Lower lobe of right lung (tissue), 2 donors: ENCODE measurements around the gene IKBKE. TPM values are rescaled to one million over a fixed set of nuclear protein-coding genes. Genes with fewer than 3 reads are reported as not detected.

Experiments
- ATAC-seq, 2 donors: fragments of 200-7000 bp; cut with Tn5 transposase; one replicate each; pipeline ENCODE4 v1.9.1; 2020 to 2022; ENCODE audit warnings: mild to moderate bottlenecking in 2 of 2, moderate library complexity in 2 of 2
- DNase-seq: peaks from one replicate; pipeline ENCODE4 v3.0.0-alpha.2; 2020
- H3K27ac ChIP-seq: fragments of 200-600 bp; one replicate; pipeline ENCODE4 v1.8.0; 2022
- H3K27me3 ChIP-seq: fragments of 200-600 bp; one replicate; pipeline ENCODE4 v1.8.0; 2022; ENCODE audit warnings: low read depth
- H3K36me3 ChIP-seq: fragments of 200-600 bp; one replicate; pipeline ENCODE4 v1.8.0; 2022; ENCODE audit warnings: mild to moderate bottlenecking
- H3K4me1 ChIP-seq: fragments of 200-600 bp; one replicate; pipeline ENCODE4 v1.8.0; 2022
- H3K4me3 ChIP-seq: fragments of 200-600 bp; one replicate; pipeline ENCODE4 v1.8.0; 2022; ENCODE audit warnings: mild to moderate bottlenecking
- H3K9me3 ChIP-seq: fragments of 200-600 bp; one replicate; pipeline ENCODE4 v1.8.0; 2022
- CTCF ChIP-seq: fragments of 200-600 bp; IDR thresholded peaks from one replicate; pipeline ENCODE4 v1.8.0; 2022; ENCODE audit warnings: antibody characterized with exemption, mild to moderate bottlenecking
- intact Hi-C: fragments of 100-400 bp; cut with DNase I; formaldehyde crosslinking; loops from one replicate; pipeline ENCODE4 v1.11.0; 2022
- total RNA-seq: library from RNA; stranded (reverse); fragmentation: NEBNext Ultra II Directional; extraction: Animal tissue kit (Norgen Biotek cat#: 25700); gene quantifications from one replicate; pipeline ENCODE4 v1.2.1, GENCODE V29; 2021
- donor health status: DM: no; HTN: yes; CAD: no; lungs with severe emphysema.

IKBKE gene
- total RNA-seq, 1 donor from 2014 or later, result 12.5 TPM

DNA sequence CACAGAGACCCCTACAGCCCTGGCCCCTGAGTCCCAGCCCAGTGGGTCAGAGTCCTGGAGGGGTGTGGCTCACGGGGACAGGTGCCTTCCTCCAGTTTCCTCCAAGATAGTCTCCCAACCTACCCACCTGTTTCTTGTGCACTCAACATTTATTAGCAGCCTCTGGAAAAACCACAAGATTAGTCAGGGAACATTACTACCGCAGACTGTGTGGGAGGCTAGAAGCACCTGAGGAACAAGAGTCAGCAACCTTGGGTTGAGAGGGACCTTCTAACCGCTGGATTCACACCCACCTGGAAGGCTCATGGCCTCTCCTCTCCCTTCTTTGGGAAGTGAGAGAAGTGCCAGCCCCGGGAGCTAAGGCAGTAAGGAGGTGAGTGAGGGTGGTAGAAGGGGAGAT lies 22.5 kb upstream of the IKBKE start:
- no peak for ATAC-seq

GRCh38 chr1:206448471-206448870 lies 21.8 kb upstream of the IKBKE start:
- ATAC-seq, result no peak
- Histone ChIP-seq H3K4me1 (no peaks in the 10 kb centered on the region), H3K4me3 (no peak overlapping the region), H3K36me3 (peaks cover 96% of the 10 kb centered on the region), H3K9me3 (no peaks in the 10 kb centered on the region), H3K27ac (no peak overlapping the region), H3K27me3 (no peaks in the 10 kb centered on the region)
- no peak for TF ChIP-seq CTCF
- intact Hi-C loops, result no loop called here
- no peak for DNase-seq

More for the DNA sequence above, 22.5 kb upstream of the IKBKE start:
- H3K27me3 ChIP-seq, result no peaks in the 10 kb centered on the region
- no peak overlapping the region for H3K27ac ChIP-seq
- intact Hi-C loops, result no loop called here
- no peaks in the 10 kb centered on the region for H3K9me3 ChIP-seq
- TF ChIP-seq CTCF, result no peak
- no peaks in the 10 kb centered on the region for H3K4me1 ChIP-seq
- no peak overlapping the region for H3K4me3 ChIP-seq
- DNase-seq, result no peak
- peaks cover 96% of the 10 kb centered on the region for H3K36me3 ChIP-seq

DNA sequence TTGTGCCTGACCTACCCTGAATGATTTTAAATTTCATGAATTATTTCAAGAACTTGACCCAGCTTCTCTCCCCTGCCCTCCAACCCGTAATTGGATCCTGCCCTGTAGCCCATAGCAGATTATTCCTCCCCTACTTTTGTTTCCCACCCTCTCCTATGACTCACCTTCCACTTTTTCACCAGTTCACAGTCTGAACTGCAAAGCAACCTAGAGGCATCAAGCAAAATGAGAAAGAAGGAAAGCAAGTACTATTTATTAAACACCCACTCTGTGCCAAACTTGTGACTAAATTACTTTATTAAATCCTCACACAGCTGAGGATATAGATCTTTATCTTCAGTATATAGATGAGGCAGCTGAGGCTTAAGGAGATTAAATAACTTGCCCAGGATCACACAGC lies 20.7 kb upstream of the IKBKE start:
- H3K36me3 ChIP-seq, result peaks cover 96% of the 10 kb centered on the region
- intact Hi-C loops, result no loop called here
- H3K27me3 ChIP-seq, result no peaks in the 10 kb centered on the region
- H3K4me3 ChIP-seq, result no peak overlapping the region
- no peak overlapping the region for H3K27ac ChIP-seq
- no peaks in the 10 kb centered on the region for H3K9me3 ChIP-seq
- DNase-seq, result no peak
- H3K4me1 ChIP-seq, result no peaks in the 10 kb centered on the region
- ATAC-seq, result no peak
- TF ChIP-seq CTCF, result no peak

- H3K4me3 ChIP-seq, result no peak overlapping the region
- H3K9me3 ChIP-seq, result no peaks in the 10 kb centered on the region
- H3K4me1 ChIP-seq, result no peaks in the 10 kb centered on the region
- H3K27ac ChIP-seq, result no peak overlapping the region
- peaks cover 96% of the 10 kb centered on the region for H3K36me3 ChIP-seq
- TF ChIP-seq CTCF, result no peak
- H3K27me3 ChIP-seq, result no peaks in the 10 kb centered on the region
- ATAC-seq, result no peak
- intact Hi-C loops, result no loop called here
- DNase-seq, result no peak
These were observed 20.0 kb upstream of the IKBKE start for GRCh38 chr1:206450281-206450680.

- ATAC-seq (no peak), DNase-seq (no peak)
- no peak overlapping the region for H3K4me3 ChIP-seq
- H3K27me3 ChIP-seq, result no peaks in the 10 kb centered on the region
- intact Hi-C loops, result no loop called here
- H3K9me3 ChIP-seq, result no peaks in the 10 kb centered on the region
- peaks cover 96% of the 10 kb centered on the region for H3K36me3 ChIP-seq
- H3K4me1 ChIP-seq, result no peaks in the 10 kb centered on the region
- no peak overlapping the region for H3K27ac ChIP-seq
- TF ChIP-seq CTCF, result no peak
These were observed 19.1 kb upstream of the IKBKE start for GRCh38 chr1:206451134-206451686.

DNA sequence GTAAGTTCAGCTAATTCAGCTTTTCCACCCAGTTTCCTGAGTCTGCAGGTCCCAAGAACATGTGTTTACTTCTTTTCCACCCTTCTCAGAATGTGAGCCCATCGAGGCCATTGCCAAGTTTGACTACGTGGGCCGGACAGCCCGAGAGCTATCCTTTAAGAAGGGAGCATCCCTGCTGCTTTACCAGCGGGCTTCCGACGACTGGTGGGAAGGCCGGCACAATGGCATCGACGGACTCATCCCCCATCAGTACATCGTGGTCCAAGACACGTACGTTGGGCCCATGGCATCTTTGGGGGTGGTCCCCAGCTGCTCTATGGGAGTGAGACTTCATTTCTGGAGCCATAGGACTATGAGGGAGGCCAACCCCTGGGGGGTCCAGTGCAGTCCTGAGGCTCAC lies 17.2 kb upstream of the IKBKE start:
- Histone ChIP-seq H3K36me3 (peaks cover 80% of the 10 kb centered on the region), H3K9me3 (no peaks in the 10 kb centered on the region), H3K27ac (no peak overlapping the region), H3K27me3 (no peaks in the 10 kb centered on the region), H3K4me3 (no peak overlapping the region), H3K4me1 (peaks cover 15% of the 10 kb centered on the region)
- ATAC-seq (no peak), DNase-seq (no peak)
- intact Hi-C loops, result no loop called here
- no peak for TF ChIP-seq CTCF
